ENCODE measurements around the gene SURF1.
"Not testable (repeated sequence)": the region's sequence is repeated elsewhere in the genome, so short reads cannot be mapped to it uniquely, and the experiment has no call there.

The SURF1 gene

DNA sequence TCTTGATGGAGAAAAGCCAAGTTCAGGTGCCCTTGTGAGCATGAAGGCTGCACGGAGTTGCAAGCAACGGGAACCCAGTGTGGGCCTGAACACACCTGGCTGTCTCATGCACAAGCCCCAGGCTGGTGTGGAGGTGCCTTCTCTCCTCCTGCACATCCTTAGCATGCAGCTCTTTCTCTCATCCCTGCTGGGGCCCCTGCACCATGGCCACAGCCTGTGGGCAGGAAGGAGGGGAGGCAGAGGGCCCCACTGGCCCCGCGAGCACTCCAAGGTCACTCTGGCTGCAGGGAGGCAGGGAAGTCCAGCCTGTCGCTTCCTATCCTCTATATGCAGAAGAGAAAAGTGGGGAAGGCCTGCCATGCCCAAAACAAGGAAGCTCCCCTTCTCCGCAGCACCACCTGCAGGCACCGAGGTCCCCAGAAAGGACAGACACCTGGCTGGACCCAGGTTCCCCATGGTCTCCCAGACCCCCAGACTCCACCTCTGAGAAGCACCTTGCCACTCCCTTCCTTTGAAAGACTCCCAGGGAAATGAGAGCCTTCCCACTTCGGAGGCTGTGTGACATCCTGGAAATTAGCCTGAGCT, 38.5 kb upstream of the SURF1 start:
- 56 to 75% methylated on average over 6 to 7 of the region's 8 CpGs for WGBS, 2 experiments (ENCODE audit: insufficient coverage in 2 of 2)
- no peak overlapping the region for H3K27ac ChIP-seq (ENCODE audit: low read depth, low read length, severe bottlenecking)
- H3K4me3 ChIP-seq (ENCODE audit: extremely low read depth, insufficient read depth, low read length, poor library complexity, severe bottlenecking): no peak overlapping the region
- H3K36me3 ChIP-seq (ENCODE audit: control insufficient read depth, insufficient read depth, low read length): no peaks in the 10 kb centered on the region
- H3K4me1 ChIP-seq (ENCODE audit: control insufficient read depth, insufficient read depth, low read length, poor library complexity, severe bottlenecking): no peaks in the 10 kb centered on the region
- peaks cover 4% of the 10 kb centered on the region for H3K9me3 ChIP-seq (ENCODE audit: control insufficient read depth, low read length)

DNA sequence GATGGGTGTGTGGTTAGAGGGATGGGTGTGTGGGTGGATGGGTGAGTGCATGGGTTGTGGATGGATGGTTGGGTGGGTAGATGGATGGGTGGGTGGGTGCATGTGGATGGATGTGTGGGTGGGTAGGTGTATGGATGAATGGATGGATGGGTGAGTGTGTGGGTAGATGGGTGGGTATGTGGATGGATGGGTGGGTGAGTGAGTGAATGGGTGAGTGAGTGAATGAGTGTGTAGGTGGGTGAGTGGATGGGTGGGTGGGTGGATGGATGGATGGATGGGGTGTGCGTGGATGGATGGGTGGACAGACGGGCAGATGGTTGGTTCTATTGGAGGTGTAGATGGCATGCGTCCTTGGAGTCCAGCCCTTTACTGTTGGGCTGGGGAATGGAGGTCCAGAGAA, 37.1 kb upstream of the SURF1 start:
- peaks cover 4% of the 10 kb centered on the region for H3K9me3 ChIP-seq (ENCODE audit: control insufficient read depth, low read length)
- no peak overlapping the region for H3K4me3 ChIP-seq (ENCODE audit: extremely low read depth, insufficient read depth, low read length, poor library complexity, severe bottlenecking)
- H3K36me3 ChIP-seq (ENCODE audit: control insufficient read depth, insufficient read depth, low read length): no peaks in the 10 kb centered on the region
- WGBS, 2 experiments (ENCODE audit: insufficient coverage in 2 of 2): 83 to 92% methylated on average over 2 to 3 of the region's 3 CpGs
- H3K4me1 ChIP-seq (ENCODE audit: control insufficient read depth, insufficient read depth, low read length, poor library complexity, severe bottlenecking): no peaks in the 10 kb centered on the region
- H3K27ac ChIP-seq (ENCODE audit: low read depth, low read length, severe bottlenecking): no peak overlapping the region

GRCh38 chr9:133392308-133392707, 36.0 kb upstream of the SURF1 start:
- not testable (repeated sequence) for H3K27ac ChIP-seq (ENCODE audit: low read depth, low read length, severe bottlenecking); H3K36me3 ChIP-seq (ENCODE audit: control insufficient read depth, insufficient read depth, low read length); H3K9me3 ChIP-seq (ENCODE audit: control insufficient read depth, low read length); H3K4me1 ChIP-seq (ENCODE audit: control insufficient read depth, insufficient read depth, low read length, poor library complexity, severe bottlenecking); H3K4me3 ChIP-seq (ENCODE audit: extremely low read depth, insufficient read depth, low read length, poor library complexity, severe bottlenecking)
- 92 to 94% methylated on average over 3 of the region's 3 CpGs for WGBS, 2 experiments (ENCODE audit: insufficient coverage in 2 of 2)

GRCh38 chr9:133391449-133391848, 35.2 kb upstream of the SURF1 start:
- H3K9me3 ChIP-seq (ENCODE audit: control insufficient read depth, low read length); H3K4me3 ChIP-seq (ENCODE audit: extremely low read depth, insufficient read depth, low read length, poor library complexity, severe bottlenecking); H3K36me3 ChIP-seq (ENCODE audit: control insufficient read depth, insufficient read depth, low read length); H3K27ac ChIP-seq (ENCODE audit: low read depth, low read length, severe bottlenecking); H3K4me1 ChIP-seq (ENCODE audit: control insufficient read depth, insufficient read depth, low read length, poor library complexity, severe bottlenecking): not testable (repeated sequence)
- no CpG with 5 or more reads among the region's 4 CpGs for WGBS, 2 experiments (ENCODE audit: insufficient coverage in 2 of 2)

- H3K36me3 ChIP-seq (ENCODE audit: control insufficient read depth, insufficient read depth, low read length): no peaks in the 10 kb centered on the region
- no peaks in the 10 kb centered on the region for H3K4me1 ChIP-seq (ENCODE audit: control insufficient read depth, insufficient read depth, low read length, poor library complexity, severe bottlenecking)
- 82 to 89% methylated on average over 6 to 7 of the region's 7 CpGs for WGBS, 2 experiments (ENCODE audit: insufficient coverage in 2 of 2)
- H3K9me3 ChIP-seq (ENCODE audit: control insufficient read depth, low read length): peaks cover 4% of the 10 kb centered on the region
- no peak overlapping the region for H3K27ac ChIP-seq (ENCODE audit: low read depth, low read length, severe bottlenecking)
- H3K4me3 ChIP-seq (ENCODE audit: extremely low read depth, insufficient read depth, low read length, poor library complexity, severe bottlenecking): no peak overlapping the region
Observed at GRCh38 chr9:133390713-133391112, 34.4 kb upstream of the SURF1 start.

DNA sequence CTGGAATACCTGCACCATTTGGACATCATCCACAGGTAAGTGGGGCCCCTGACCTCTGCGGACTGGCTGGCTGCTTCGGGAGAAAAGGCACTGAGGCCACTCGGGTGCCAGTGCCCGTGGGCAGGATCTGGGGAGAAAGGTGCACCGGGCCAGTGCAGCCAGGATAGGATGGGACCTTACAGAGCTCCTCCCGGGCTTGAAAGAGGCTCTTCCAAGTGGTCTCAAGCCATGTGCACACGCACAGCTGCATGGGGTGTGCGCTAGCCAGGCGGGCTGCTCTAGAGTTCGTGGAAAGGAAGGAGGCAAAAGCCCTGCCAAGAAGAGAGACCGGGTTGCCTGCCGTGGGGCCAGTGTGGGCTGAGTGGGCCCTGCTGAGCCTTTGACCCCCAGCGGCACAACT, 33.3 kb upstream of the SURF1 start:
- 91 to 92% methylated on average over 12 of the region's 13 CpGs for WGBS, 2 experiments (ENCODE audit: insufficient coverage in 2 of 2)
- Histone ChIP-seq H3K27ac (ENCODE audit: low read depth, low read length, severe bottlenecking) (no peak overlapping the region), H3K4me3 (ENCODE audit: extremely low read depth, insufficient read depth, low read length, poor library complexity, severe bottlenecking) (no peak overlapping the region), H3K36me3 (ENCODE audit: control insufficient read depth, insufficient read depth, low read length) (no peaks in the 10 kb centered on the region), H3K4me1 (ENCODE audit: control insufficient read depth, insufficient read depth, low read length, poor library complexity, severe bottlenecking) (no peaks in the 10 kb centered on the region), H3K9me3 (ENCODE audit: control insufficient read depth, low read length) (peaks cover 4% of the 10 kb centered on the region)

DNA sequence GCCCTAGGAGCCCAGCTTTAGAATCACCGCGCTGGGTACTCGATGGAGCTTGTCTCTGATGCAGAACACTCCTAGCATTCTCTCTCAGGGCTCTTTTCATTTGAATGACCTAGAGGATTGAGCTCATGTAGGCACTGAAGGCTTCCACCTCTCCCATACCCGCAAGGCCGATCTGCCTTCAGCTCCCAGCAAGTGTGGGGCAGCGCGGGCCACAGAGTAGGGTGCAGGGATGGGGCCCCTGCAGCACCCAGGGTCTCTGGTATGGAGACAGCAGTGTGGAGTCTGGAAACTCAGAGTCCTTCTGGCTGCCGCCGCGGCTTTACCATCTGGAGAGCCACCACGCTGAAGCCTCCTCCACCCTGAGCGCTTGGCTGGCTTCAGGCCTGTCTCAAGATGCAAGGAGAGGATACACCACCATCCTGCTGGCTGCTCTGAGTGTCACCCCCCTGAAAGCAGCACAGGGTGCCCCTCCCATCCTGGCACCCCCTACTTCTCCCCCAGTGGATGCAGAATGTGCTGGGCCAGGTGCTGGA, 32.8 kb upstream of the SURF1 start:
- WGBS, 2 experiments (ENCODE audit: insufficient coverage in 2 of 2): 86 to 88% methylated on average over 11 to 12 of the region's 12 CpGs
- Histone ChIP-seq H3K36me3 (ENCODE audit: control insufficient read depth, insufficient read depth, low read length) (no peaks in the 10 kb centered on the region), H3K9me3 (ENCODE audit: control insufficient read depth, low read length) (peaks cover 4% of the 10 kb centered on the region), H3K4me1 (ENCODE audit: control insufficient read depth, insufficient read depth, low read length, poor library complexity, severe bottlenecking) (no peaks in the 10 kb centered on the region), H3K27ac (ENCODE audit: low read depth, low read length, severe bottlenecking) (no peak overlapping the region), H3K4me3 (ENCODE audit: extremely low read depth, insufficient read depth, low read length, poor library complexity, severe bottlenecking) (no peak overlapping the region)

DNA sequence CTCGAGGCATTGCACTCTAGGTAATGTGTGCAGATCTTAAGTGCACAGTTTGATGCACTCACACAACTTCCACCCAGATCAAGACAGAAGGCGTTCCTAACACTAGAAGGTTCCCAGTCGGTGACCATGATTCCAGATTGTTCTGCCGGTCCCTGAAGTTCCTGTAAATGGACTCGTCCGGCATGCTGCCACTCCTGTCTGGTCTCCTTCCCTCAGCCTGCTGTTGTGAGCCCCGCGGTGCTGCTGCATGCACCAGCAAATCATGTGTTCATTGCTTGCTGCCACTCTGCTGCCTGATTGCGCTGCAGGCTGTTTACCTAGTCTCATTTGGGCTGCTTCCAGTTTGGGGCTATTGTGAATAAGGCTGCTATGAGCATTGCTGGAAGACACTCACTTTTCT, 31.4 kb upstream of the SURF1 start:
- WGBS, 2 experiments (ENCODE audit: insufficient coverage in 2 of 2): 89 to 90% methylated on average over 8 to 9 of the region's 9 CpGs

DNA sequence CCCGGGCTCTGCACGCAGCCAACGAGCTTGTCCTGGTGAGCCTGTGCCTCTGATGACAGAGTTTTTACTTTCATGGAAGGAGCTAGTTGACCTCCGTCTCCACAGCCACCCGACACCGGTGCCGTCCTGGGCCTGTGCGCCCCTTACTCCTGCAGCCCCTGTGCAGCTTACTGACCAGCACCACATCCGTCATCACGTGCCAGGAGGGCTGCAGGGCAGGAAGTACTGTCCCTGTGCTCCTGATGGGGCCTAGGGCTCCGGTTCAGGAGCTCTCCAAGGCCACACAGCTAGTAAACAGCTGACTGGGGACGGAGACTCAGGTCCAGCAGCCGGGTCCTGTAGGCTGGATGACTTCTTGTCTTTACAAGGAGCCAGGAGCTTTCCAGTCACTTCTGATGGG, 30.1 kb upstream of the SURF1 start:
- 92 to 93% methylated on average over 6 to 13 of the region's 13 CpGs for WGBS, 2 experiments (ENCODE audit: insufficient coverage in 2 of 2)
- peaks cover 4% of the 10 kb centered on the region for H3K9me3 ChIP-seq (ENCODE audit: control insufficient read depth, low read length)
- no peaks in the 10 kb centered on the region for H3K4me1 ChIP-seq (ENCODE audit: control insufficient read depth, insufficient read depth, low read length, poor library complexity, severe bottlenecking)
- no peaks in the 10 kb centered on the region for H3K36me3 ChIP-seq (ENCODE audit: control insufficient read depth, insufficient read depth, low read length)
- H3K27ac ChIP-seq (ENCODE audit: low read depth, low read length, severe bottlenecking): no peak overlapping the region
- H3K4me3 ChIP-seq (ENCODE audit: extremely low read depth, insufficient read depth, low read length, poor library complexity, severe bottlenecking): no peak overlapping the region

More for the DNA sequence above, 31.4 kb upstream of the SURF1 start:
- Histone ChIP-seq H3K4me3 (ENCODE audit: extremely low read depth, insufficient read depth, low read length, poor library complexity, severe bottlenecking) (no peak overlapping the region), H3K9me3 (ENCODE audit: control insufficient read depth, low read length) (peaks cover 4% of the 10 kb centered on the region), H3K4me1 (ENCODE audit: control insufficient read depth, insufficient read depth, low read length, poor library complexity, severe bottlenecking) (no peaks in the 10 kb centered on the region), H3K36me3 (ENCODE audit: control insufficient read depth, insufficient read depth, low read length) (no peaks in the 10 kb centered on the region), H3K27ac (ENCODE audit: low read depth, low read length, severe bottlenecking) (no peak overlapping the region)

- H3K36me3 ChIP-seq (ENCODE audit: control insufficient read depth, insufficient read depth, low read length): no peaks in the 10 kb centered on the region
- H3K9me3 ChIP-seq (ENCODE audit: control insufficient read depth, low read length): peaks cover 2% of the 10 kb centered on the region
- WGBS, 2 experiments (ENCODE audit: insufficient coverage in 2 of 2): 80 to 88% methylated on average over 13 to 14 of the region's 14 CpGs
- no peaks in the 10 kb centered on the region for H3K4me1 ChIP-seq (ENCODE audit: control insufficient read depth, insufficient read depth, low read length, poor library complexity, severe bottlenecking)
- H3K27ac ChIP-seq (ENCODE audit: low read depth, low read length, severe bottlenecking): no peak overlapping the region
- no peak overlapping the region for H3K4me3 ChIP-seq (ENCODE audit: extremely low read depth, insufficient read depth, low read length, poor library complexity, severe bottlenecking)
Observed at GRCh38 chr9:133385452-133385851, 29.2 kb upstream of the SURF1 start.

DNA sequence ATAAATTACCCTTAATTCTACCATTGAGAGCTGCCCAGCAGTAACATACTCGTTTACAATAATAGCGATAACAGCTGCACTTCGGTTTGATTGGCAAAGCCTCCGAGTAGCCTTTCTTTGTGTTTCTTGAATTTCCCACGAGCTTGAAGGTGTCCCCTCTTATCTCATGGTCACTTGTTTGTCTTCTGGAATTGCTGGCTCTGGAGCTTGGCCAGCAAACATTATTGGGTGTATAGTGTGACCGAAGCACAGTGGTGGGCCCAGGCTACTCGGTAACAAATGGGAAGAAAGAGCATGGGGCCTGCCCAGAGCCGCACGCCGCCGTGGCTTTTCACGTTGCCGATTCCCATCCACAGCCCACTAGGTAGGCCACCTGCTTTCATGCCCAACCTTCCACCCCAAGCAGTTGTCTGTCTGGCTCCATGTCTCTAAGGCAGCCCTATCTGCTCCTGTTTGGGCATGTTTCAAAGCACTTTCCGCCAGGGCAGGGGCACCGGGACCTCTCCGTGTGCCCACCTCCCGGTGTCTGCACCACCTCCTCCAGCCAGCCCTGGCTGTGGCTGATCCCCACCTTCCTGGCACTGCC, 28.5 kb upstream of the SURF1 start:
- Histone ChIP-seq H3K4me1 (ENCODE audit: control insufficient read depth, insufficient read depth, low read length, poor library complexity, severe bottlenecking) (no peaks in the 10 kb centered on the region), H3K36me3 (ENCODE audit: control insufficient read depth, insufficient read depth, low read length) (no peaks in the 10 kb centered on the region), H3K9me3 (ENCODE audit: control insufficient read depth, low read length) (no peaks in the 10 kb centered on the region), H3K4me3 (ENCODE audit: extremely low read depth, insufficient read depth, low read length, poor library complexity, severe bottlenecking) (no peak overlapping the region), H3K27ac (ENCODE audit: low read depth, low read length, severe bottlenecking) (no peak overlapping the region)
- 93 to 95% methylated on average over 15 to 17 of the region's 17 CpGs for WGBS, 2 experiments (ENCODE audit: insufficient coverage in 2 of 2)

Measured in mesodermal cell (in vitro differentiated cells).